ENCODE results near the gene LBH. TPM values are rescaled to one million over a fixed set of nuclear protein-coding genes. Genes with fewer than 3 reads are reported as not detected.

Gene LBH
- total RNA-seq, 1 experiment from 2014 or later, result 159 TPM

DNA sequence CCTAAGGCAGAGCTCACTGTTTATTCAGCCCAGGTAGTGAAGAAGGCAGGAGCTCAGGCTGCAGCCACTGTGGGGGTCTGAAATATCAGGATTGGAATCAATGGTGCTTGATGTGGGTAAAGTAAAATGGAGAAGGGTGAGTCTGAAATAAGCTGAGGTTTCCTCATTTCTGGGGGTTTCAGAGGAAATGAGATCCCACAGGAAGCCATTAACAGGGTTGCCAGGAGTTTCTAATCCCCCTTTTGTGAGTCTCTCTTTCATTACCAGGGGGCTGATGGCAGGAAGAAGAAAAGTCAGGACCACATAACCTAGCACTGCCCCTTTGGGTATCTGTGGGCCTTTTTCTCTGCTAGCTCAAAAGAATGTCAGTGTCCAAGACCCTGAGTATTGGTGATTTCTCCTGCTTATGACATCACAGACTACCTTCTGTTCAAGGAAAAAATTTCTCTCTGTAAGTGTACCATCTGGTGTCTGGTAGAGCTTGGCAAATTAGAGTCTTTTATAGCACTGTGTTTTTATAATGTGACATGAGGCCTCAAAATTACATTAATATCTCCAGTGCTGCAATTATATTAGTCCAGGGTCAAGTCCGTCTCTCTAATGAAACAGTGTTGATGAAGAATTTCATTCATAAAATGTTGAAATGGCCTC is 56.0 kb downstream of the LBH start:
- ChIA-PET POLR2A (no interaction called here), CTCF (no interaction called here)
- H3K36me3 ChIP-seq (ENCODE audit: control insufficient read depth, insufficient read depth, low read length), result no peaks in the 10 kb centered on the region
- intact Hi-C loops (cut with micrococcal nuclease; ENCODE audit: unreplicated experiment), result no loop called here
- no peaks in the 10 kb centered on the region for H3K4me1 Mint-ChIP-seq (ENCODE audit: low read depth, unreplicated experiment)
- DNase-seq, result no peak
- no TSS peak for BruUV-seq (replicated peaks)
- H3K9me3 Mint-ChIP-seq (ENCODE audit: unreplicated experiment), result no peaks in the 10 kb centered on the region
- no peak overlapping the region for H3K27ac Mint-ChIP-seq (ENCODE audit: unreplicated experiment)
- TF ChIP-seq, protein P1, sequence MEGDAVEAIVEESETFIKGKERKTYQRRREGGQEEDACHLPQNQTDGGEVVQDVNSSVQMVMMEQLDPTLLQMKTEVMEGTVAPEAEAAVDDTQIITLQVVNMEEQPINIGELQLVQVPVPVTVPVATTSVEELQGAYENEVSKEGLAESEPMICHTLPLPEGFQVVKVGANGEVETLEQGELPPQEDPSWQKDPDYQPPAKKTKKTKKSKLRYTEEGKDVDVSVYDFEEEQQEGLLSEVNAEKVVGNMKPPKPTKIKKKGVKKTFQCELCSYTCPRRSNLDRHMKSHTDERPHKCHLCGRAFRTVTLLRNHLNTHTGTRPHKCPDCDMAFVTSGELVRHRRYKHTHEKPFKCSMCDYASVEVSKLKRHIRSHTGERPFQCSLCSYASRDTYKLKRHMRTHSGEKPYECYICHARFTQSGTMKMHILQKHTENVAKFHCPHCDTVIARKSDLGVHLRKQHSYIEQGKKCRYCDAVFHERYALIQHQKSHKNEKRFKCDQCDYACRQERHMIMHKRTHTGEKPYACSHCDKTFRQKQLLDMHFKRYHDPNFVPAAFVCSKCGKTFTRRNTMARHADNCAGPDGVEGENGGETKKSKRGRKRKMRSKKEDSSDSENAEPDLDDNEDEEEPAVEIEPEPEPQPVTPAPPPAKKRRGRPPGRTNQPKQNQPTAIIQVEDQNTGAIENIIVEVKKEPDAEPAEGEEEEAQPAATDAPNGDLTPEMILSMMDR (IDR thresholded peaks at IDR 0.05; ENCODE audit: insufficient read depth in 1 of 2, low read depth in 1 of 2, low read length in 1 of 2, severe bottlenecking in 1 of 2, unreplicated experiment in 1 of 2), result no peak
- no peak overlapping the region for H3K4me3 Mint-ChIP-seq (ENCODE audit: unreplicated experiment)
- no peak overlapping the region for H3K4me3 ChIP-seq (ENCODE audit: low read depth, low read length)
- H3K4me1 ChIP-seq, result no peaks in the 10 kb centered on the region
- no peaks in the 10 kb centered on the region for H3K9me3 ChIP-seq
- no peaks in the 10 kb centered on the region for H3K27me3 ChIP-seq (replicated peaks; ENCODE audit: control insufficient read depth, insufficient read depth, low read length)
- no peaks in the 10 kb centered on the region for H3K27me3 Mint-ChIP-seq (ENCODE audit: insufficient read depth, unreplicated experiment)
- H3K36me3 Mint-ChIP-seq (ENCODE audit: insufficient read depth, unreplicated experiment), result no peaks in the 10 kb centered on the region

DNA sequence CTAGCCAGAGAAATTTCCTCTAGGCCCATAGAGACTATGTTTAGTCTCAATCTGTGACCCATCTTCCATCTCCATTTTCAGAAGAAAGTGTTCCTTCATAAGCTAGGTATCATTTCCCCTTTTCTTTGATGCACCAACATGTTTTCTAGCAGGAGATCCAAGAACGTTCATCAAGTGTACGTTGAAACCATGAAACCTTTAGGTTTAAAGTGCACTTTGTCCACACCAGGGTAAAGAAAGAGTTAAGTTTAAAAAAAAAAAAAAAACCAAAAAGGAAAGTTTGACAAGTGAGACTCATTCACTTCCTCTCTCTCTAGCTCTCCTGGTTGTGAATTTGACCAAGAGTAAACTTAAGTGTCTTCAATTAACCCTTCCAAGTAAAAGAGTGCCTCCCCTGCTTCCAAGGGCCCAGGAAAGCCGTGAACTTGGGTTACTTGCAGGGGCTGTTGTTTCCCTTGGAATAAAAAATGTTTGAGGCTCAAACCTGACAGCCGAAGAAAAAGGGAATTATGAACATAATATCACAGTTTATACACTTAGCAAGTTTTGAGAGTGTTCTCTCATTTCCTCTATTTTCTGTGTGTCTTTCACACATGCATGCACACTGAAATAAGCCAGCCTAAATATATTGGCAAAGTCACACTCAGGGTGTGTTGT is 56.7 kb downstream of the LBH start:
- Histone ChIP-seq H3K9me3 (no peaks in the 10 kb centered on the region), H3K36me3 (ENCODE audit: control insufficient read depth, insufficient read depth, low read length) (no peaks in the 10 kb centered on the region), H3K27me3 (replicated peaks; ENCODE audit: control insufficient read depth, insufficient read depth, low read length) (no peaks in the 10 kb centered on the region), H3K4me3 (ENCODE audit: low read depth, low read length) (no peak overlapping the region), H3K4me1 (no peaks in the 10 kb centered on the region)
- intact Hi-C loops (cut with micrococcal nuclease; ENCODE audit: unreplicated experiment), result no loop called here
- ChIA-PET POLR2A (no interaction called here), CTCF (no interaction called here)
- H3K9me3 Mint-ChIP-seq (ENCODE audit: unreplicated experiment), result no peaks in the 10 kb centered on the region
- no peaks in the 10 kb centered on the region for H3K36me3 Mint-ChIP-seq (ENCODE audit: insufficient read depth, unreplicated experiment)
- H3K4me1 Mint-ChIP-seq (ENCODE audit: low read depth, unreplicated experiment), result no peaks in the 10 kb centered on the region
- no peak overlapping the region for H3K27ac Mint-ChIP-seq (ENCODE audit: unreplicated experiment)
- no peak overlapping the region for H3K4me3 Mint-ChIP-seq (ENCODE audit: unreplicated experiment)
- no peak for DNase-seq
- H3K27me3 Mint-ChIP-seq (ENCODE audit: insufficient read depth, unreplicated experiment), result no peaks in the 10 kb centered on the region
- BruUV-seq (replicated peaks), result no TSS peak
- TF ChIP-seq, protein P1 (IDR thresholded peaks at IDR 0.05; ENCODE audit: insufficient read depth in 1 of 2, low read depth in 1 of 2, low read length in 1 of 2, severe bottlenecking in 1 of 2, unreplicated experiment in 1 of 2), result no peak

DNA sequence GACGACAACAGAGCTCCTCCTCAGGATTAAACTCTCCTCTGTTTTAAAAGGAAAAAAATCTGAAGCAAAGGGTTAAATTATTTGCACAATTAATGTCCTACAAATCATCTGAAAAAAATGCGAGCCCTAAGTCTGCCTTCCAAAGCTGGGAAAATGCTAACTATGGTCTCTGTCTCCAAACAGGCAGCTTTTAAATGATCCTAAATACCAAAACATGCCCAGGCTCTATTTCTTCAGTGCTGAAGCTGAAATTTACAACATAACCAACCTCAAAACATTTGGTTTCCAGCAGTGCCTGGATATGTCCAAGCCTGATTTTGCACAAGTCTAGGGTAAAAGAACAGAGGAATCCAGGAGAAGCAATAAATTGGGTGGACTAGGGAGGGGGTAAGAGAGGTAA is 57.2 kb downstream of the LBH start:
- H3K4me3 ChIP-seq (ENCODE audit: low read depth, low read length), result no peak overlapping the region
- H3K27me3 ChIP-seq (replicated peaks; ENCODE audit: control insufficient read depth, insufficient read depth, low read length), result no peaks in the 10 kb centered on the region
- ChIA-PET POLR2A (no interaction called here), CTCF (no interaction called here)
- no peak for DNase-seq
- intact Hi-C loops (cut with micrococcal nuclease; ENCODE audit: unreplicated experiment), result no loop called here
- H3K4me1 ChIP-seq, result no peaks in the 10 kb centered on the region
- BruUV-seq (replicated peaks), result no TSS peak
- Mint-ChIP-seq H3K4me3 (ENCODE audit: unreplicated experiment) (no peak overlapping the region), H3K9me3 (ENCODE audit: unreplicated experiment) (no peaks in the 10 kb centered on the region), H3K27ac (ENCODE audit: unreplicated experiment) (no peak overlapping the region), H3K36me3 (ENCODE audit: insufficient read depth, unreplicated experiment) (no peaks in the 10 kb centered on the region), H3K27me3 (ENCODE audit: insufficient read depth, unreplicated experiment) (no peaks in the 10 kb centered on the region), H3K4me1 (ENCODE audit: low read depth, unreplicated experiment) (no peaks in the 10 kb centered on the region)
- no peaks in the 10 kb centered on the region for H3K9me3 ChIP-seq
- no peaks in the 10 kb centered on the region for H3K36me3 ChIP-seq (ENCODE audit: control insufficient read depth, insufficient read depth, low read length)
- TF ChIP-seq, protein P1 (IDR thresholded peaks at IDR 0.05; ENCODE audit: insufficient read depth in 1 of 2, low read depth in 1 of 2, low read length in 1 of 2, severe bottlenecking in 1 of 2, unreplicated experiment in 1 of 2), result no peak

Data from Caco-2 (cell line).